ENCODE measurements around the gene DLGAP4.

DLGAP4 gene

GRCh38 chr20:36569847-36570429 lies 263.8 kb downstream of the DLGAP4 start:
- H3K27me3 ChIP-seq (ENCODE audit: control insufficient read depth, insufficient read depth, low read length): no peaks in the 10 kb centered on the region
- peak overlapping the region; percentile 5; the same call in 1 of the 2 replicates for H3K27ac ChIP-seq (ENCODE audit: low read depth, low read length)

GRCh38 chr20:36571564-36572504 lies 265.7 kb downstream of the DLGAP4 start:
- Histone ChIP-seq H3K9ac (ENCODE audit: low read length) (peak overlapping the region; percentile 90), H3K27me3 (ENCODE audit: control insufficient read depth, insufficient read depth, low read length) (no peaks in the 10 kb centered on the region), H3K36me3 (ENCODE audit: control insufficient read depth, insufficient read depth, low read length) (no peaks in the 10 kb centered on the region), H3K27ac (ENCODE audit: low read depth, low read length) (peak overlapping the region; percentile 91), H3K4me1 (ENCODE audit: control insufficient read depth, insufficient read depth, low read length) (peaks cover 48% of the 10 kb centered on the region), H3K9me3 (ENCODE audit: control insufficient read depth, insufficient read depth, low read depth, low read length) (no peaks in the 10 kb centered on the region), H3K4me3 (ENCODE audit: low read depth, low read length) (peak overlapping the region; percentile 71)

More at GRCh38 chr20:36569847-36570429, 263.8 kb downstream of the DLGAP4 start:
- Histone ChIP-seq H3K4me1 (ENCODE audit: control insufficient read depth, insufficient read depth, low read length) (peaks cover 34% of the 10 kb centered on the region), H3K36me3 (ENCODE audit: control insufficient read depth, insufficient read depth, low read length) (no peaks in the 10 kb centered on the region), H3K4me3 (ENCODE audit: low read depth, low read length) (no peak overlapping the region; the same call in 1 of the 2 replicates), H3K9me3 (ENCODE audit: control insufficient read depth, insufficient read depth, low read depth, low read length) (peaks cover 8% of the 10 kb centered on the region), H3K9ac (ENCODE audit: low read length) (peak overlapping the region; percentile 8)

GRCh38 chr20:36572701-36573102 lies 266.6 kb downstream of the DLGAP4 start:
- Histone ChIP-seq H3K27ac (ENCODE audit: low read depth, low read length) (peak overlapping the region; percentile 91), H3K9me3 (ENCODE audit: control insufficient read depth, insufficient read depth, low read depth, low read length) (no peaks in the 10 kb centered on the region), H3K9ac (ENCODE audit: low read length) (peak overlapping the region; percentile 90), H3K4me3 (ENCODE audit: low read depth, low read length) (peak overlapping the region; percentile 71), H3K4me1 (ENCODE audit: control insufficient read depth, insufficient read depth, low read length) (peaks cover 48% of the 10 kb centered on the region), H3K27me3 (ENCODE audit: control insufficient read depth, insufficient read depth, low read length) (no peaks in the 10 kb centered on the region), H3K36me3 (ENCODE audit: control insufficient read depth, insufficient read depth, low read length) (0 out of 2 replicates have a peak, but pooled peaks cover under 1% of the 10 kb centered on the region)

GRCh38 chr20:36573103-36573797 lies 267.1 kb downstream of the DLGAP4 start, which contains the start of gene TGIF2:
Gene TGIF2 (plus strand): TSS chr20:36573597. CDS start chr20:36578775, 5,178 bp downstream.
- peak within 1 kb of the TSS; percentile 91 for H3K27ac ChIP-seq (ENCODE audit: low read depth, low read length)
- peak within 1 kb of the TSS; percentile 74 for H3K4me3 ChIP-seq (ENCODE audit: low read depth, low read length)
- peak within 1 kb of the TSS; percentile 94 for H3K9ac ChIP-seq (ENCODE audit: low read length)
- no peaks in the 10 kb centered on the region for H3K27me3 ChIP-seq (ENCODE audit: control insufficient read depth, insufficient read depth, low read length)
- no peaks in the 10 kb centered on the region for H3K9me3 ChIP-seq (ENCODE audit: control insufficient read depth, insufficient read depth, low read depth, low read length)
- H3K36me3 ChIP-seq (ENCODE audit: control insufficient read depth, insufficient read depth, low read length): peaks cover 6% of the 10 kb centered on the region
- H3K4me1 ChIP-seq (ENCODE audit: control insufficient read depth, insufficient read depth, low read length): peaks cover 48% of the 10 kb centered on the region

GRCh38 chr20:36573798-36574365 lies 267.7 kb downstream of the DLGAP4 start:
- peak overlapping the region; percentile 79 for H3K9ac ChIP-seq (ENCODE audit: low read length)
- peak overlapping the region; percentile 87; the same call in 1 of the 2 replicates for H3K27ac ChIP-seq (ENCODE audit: low read depth, low read length)
- peaks cover 12% of the 10 kb centered on the region for H3K36me3 ChIP-seq (ENCODE audit: control insufficient read depth, insufficient read depth, low read length)
- H3K4me3 ChIP-seq (ENCODE audit: low read depth, low read length): peak overlapping the region; percentile 74
- H3K9me3 ChIP-seq (ENCODE audit: control insufficient read depth, insufficient read depth, low read depth, low read length): no peaks in the 10 kb centered on the region
- H3K4me1 ChIP-seq (ENCODE audit: control insufficient read depth, insufficient read depth, low read length): peaks cover 48% of the 10 kb centered on the region
- no peaks in the 10 kb centered on the region for H3K27me3 ChIP-seq (ENCODE audit: control insufficient read depth, insufficient read depth, low read length)

- Histone ChIP-seq H3K4me3 (ENCODE audit: low read depth, low read length) (peak overlapping the region; percentile 74), H3K9ac (ENCODE audit: low read length) (peak overlapping the region; percentile 94), H3K27ac (ENCODE audit: low read depth, low read length) (peak overlapping the region; percentile 87; the same call in 1 of the 2 replicates), H3K9me3 (ENCODE audit: control insufficient read depth, insufficient read depth, low read depth, low read length) (no peaks in the 10 kb centered on the region), H3K4me1 (ENCODE audit: control insufficient read depth, insufficient read depth, low read length) (peaks cover 44% of the 10 kb centered on the region), H3K27me3 (ENCODE audit: control insufficient read depth, insufficient read depth, low read length) (no peaks in the 10 kb centered on the region), H3K36me3 (ENCODE audit: control insufficient read depth, insufficient read depth, low read length) (peaks cover 18% of the 10 kb centered on the region)
Measured at GRCh38 chr20:36574366-36575135, 268.4 kb downstream of the DLGAP4 start.

GRCh38 chr20:36576081-36576445 lies 269.9 kb downstream of the DLGAP4 start:
- Histone ChIP-seq H3K27me3 (ENCODE audit: control insufficient read depth, insufficient read depth, low read length) (no peaks in the 10 kb centered on the region), H3K27ac (ENCODE audit: low read depth, low read length) (no peak overlapping the region), H3K4me3 (ENCODE audit: low read depth, low read length) (no peak overlapping the region), H3K4me1 (ENCODE audit: control insufficient read depth, insufficient read depth, low read length) (peaks cover 31% of the 10 kb centered on the region), H3K9ac (ENCODE audit: low read length) (no peak overlapping the region), H3K9me3 (ENCODE audit: control insufficient read depth, insufficient read depth, low read depth, low read length) (no peaks in the 10 kb centered on the region), H3K36me3 (ENCODE audit: control insufficient read depth, insufficient read depth, low read length) (peaks cover 32% of the 10 kb centered on the region)

All from HUES6 (cell line).